HepG2 (cell line): Measurements from ENCODE around the gene TMEM267. TPM values are rescaled to one million over a fixed set of nuclear protein-coding genes. Genes with fewer than 3 reads are reported as not detected.

ENCODE experiments used
- ATAD3A ChIP-seq: sonication (generic); formaldehyde crosslinking; IDR thresholded peaks from 2 replicates; pipeline ENCODE4 v1.4.0; 2020; ENCODE audit warnings: missing genetic modification reagents
- CAMTA2 ChIP-seq: sonication (generic); formaldehyde crosslinking; IDR thresholded peaks from 2 replicates; pipeline ENCODE4 v1.4.0; 2020; ENCODE audit warnings: mild to moderate bottlenecking, missing genetic modification reagents, borderline replicate concordance
- DMAP1 ChIP-seq: IDR thresholded peaks from 2 replicates; pipeline ENCODE4 v1.6.1; 2016
- FOXO1 ChIP-seq: sonication (generic); formaldehyde crosslinking; IDR thresholded peaks from 2 replicates; pipeline ENCODE4 v1.4.0; 2020; ENCODE audit warnings: missing genetic modification reagents
- KAT7 ChIP-seq: IDR thresholded peaks from 2 replicates; pipeline ENCODE4 v1.6.1; 2018; ENCODE audit warnings: borderline replicate concordance, missing compliant biosample characterization
- KAT8 ChIP-seq: IDR thresholded peaks from 2 replicates; pipeline ENCODE4 v1.6.1; 2016; ENCODE audit warnings: missing genetic modification reagents, missing compliant biosample characterization
- NFKB2 ChIP-seq: sonication (generic); formaldehyde crosslinking; IDR thresholded peaks from 2 replicates; pipeline ENCODE4 v1.4.0; 2020; ENCODE audit warnings: missing genetic modification reagents, borderline replicate concordance
- SP5 ChIP-seq: IDR thresholded peaks from 2 replicates; pipeline ENCODE4 v1.6.1; 2016; ENCODE audit warnings: low read depth, borderline replicate concordance
- THAP11 ChIP-seq: IDR thresholded peaks from 2 replicates; pipeline ENCODE4 v1.6.1; 2016; ENCODE audit warnings: missing biosample characterization, missing genetic modification reagents
- YY1 ChIP-seq: IDR thresholded peaks from 2 replicates; pipeline ENCODE4 v1.6.1; 2011; ENCODE audit warnings: low read length, low read depth, moderate library complexity, mild to moderate bottlenecking; ENCODE audit not compliant: insufficient read depth, insufficient replicate concordance
- ZNF276 ChIP-seq: sonication (generic); formaldehyde crosslinking; IDR thresholded peaks from 2 replicates; pipeline ENCODE4 v1.4.0; 2020; ENCODE audit warnings: mild to moderate bottlenecking, low read depth, missing genetic modification reagents
- ZNF317 ChIP-seq: sonication (generic); formaldehyde crosslinking; IDR thresholded peaks from 2 replicates; pipeline ENCODE4 v1.5.0; 2020; ENCODE audit warnings: mild to moderate bottlenecking, missing genetic modification reagents
- ZNF441 ChIP-seq: sonication (generic); formaldehyde crosslinking; IDR thresholded peaks from 2 replicates; pipeline ENCODE4 v1.7.0; 2021; ENCODE audit warnings: missing genetic modification reagents, borderline replicate concordance
- ZNF605 ChIP-seq: sonication (generic); formaldehyde crosslinking; IDR thresholded peaks from 2 replicates; pipeline ENCODE4 v1.8.0; 2022; ENCODE audit warnings: mild to moderate bottlenecking, missing genetic modification reagents
- ZNF607 ChIP-seq: sonication (generic); formaldehyde crosslinking; IDR thresholded peaks from 2 replicates; pipeline ENCODE4 v1.5.1; 2020; ENCODE audit warnings: missing genetic modification reagents, mild to moderate bottlenecking, borderline replicate concordance
- ZNF644 ChIP-seq: IDR thresholded peaks from 2 replicates; pipeline ENCODE4 v1.6.1; 2016; ENCODE audit warnings: low read depth
- polyA plus RNA-seq, 8 experiments: library from polyadenylated mRNA; depleted of rRNA in 3 of 8; stranded (reverse) in 7 of 8; unstranded in 1 of 8; fragments of >200 nt; fragmentation: Illumina TruSeq in 4 of 8; extraction: Trizol in 4 of 8; gene quantifications; 2 replicates each; pipeline versions ENCODE4 v1.2.1 to v1.2.3, GENCODE V29; 2011 to 2016; ENCODE audit warnings: low read depth in 4 of 8, missing spikeins in 1 of 8, mixed read lengths in 1 of 8; ENCODE audit not compliant: insufficient read depth in 1 of 8
- total RNA-seq, 5 experiments: library from RNA; depleted of rRNA; stranded (reverse); fragments of >200 nt; fragmentation: Illumina TruSeq; extraction: Trizol; gene quantifications; 2 replicates each; pipeline ENCODE4 v1.2.3, GENCODE V29; 2016; ENCODE audit warnings: low read depth in 1 of 5
- TF ChIP-seq, protein P1 (sequence below): sonication (generic); formaldehyde crosslinking; IDR thresholded peaks from 2 replicates; pipeline ENCODE4 v1.8.0; 2022; ENCODE audit warnings: mild to moderate bottlenecking, missing genetic modification reagents; ENCODE audit not compliant: insufficient replicate concordance
- TF ChIP-seq, protein P2 (sequence below), 2 experiments: fragments of 450-650 bp in 1 of 2; sonication (generic) in 1 of 2; formaldehyde crosslinking; IDR thresholded peaks; 2 replicates each; pipeline versions ENCODE4 v1.5.0 to v1.8.0; 2020 to 2022; ENCODE audit warnings: mild to moderate bottlenecking in 1 of 2, missing genetic modification reagents in 1 of 2
- TF ChIP-seq, protein P3 (sequence below), 2 experiments: sonication (generic) in 1 of 2; formaldehyde crosslinking in 1 of 2; IDR thresholded peaks; 2 replicates each; pipeline versions ENCODE4 v1.4.0 to v1.6.1; 2018 to 2020; ENCODE audit warnings: missing genetic modification reagents in 2 of 2, borderline replicate concordance in 1 of 2, low read depth in 1 of 2, mild to moderate bottlenecking in 1 of 2, missing biosample characterization in 1 of 2
- TF ChIP-seq, protein P4 (sequence below): sonication (generic); formaldehyde crosslinking; IDR thresholded peaks from 2 replicates; pipeline ENCODE4 v1.4.0; 2020; ENCODE audit warnings: missing genetic modification reagents, borderline replicate concordance

Gene TMEM267
- total and polyA plus RNA-seq, 2 of the 13 experiments (the other 11 are each of a cell fraction or from before 2014, with no cell fraction given) = 8.9 to 12.6 TPM

DNA sequence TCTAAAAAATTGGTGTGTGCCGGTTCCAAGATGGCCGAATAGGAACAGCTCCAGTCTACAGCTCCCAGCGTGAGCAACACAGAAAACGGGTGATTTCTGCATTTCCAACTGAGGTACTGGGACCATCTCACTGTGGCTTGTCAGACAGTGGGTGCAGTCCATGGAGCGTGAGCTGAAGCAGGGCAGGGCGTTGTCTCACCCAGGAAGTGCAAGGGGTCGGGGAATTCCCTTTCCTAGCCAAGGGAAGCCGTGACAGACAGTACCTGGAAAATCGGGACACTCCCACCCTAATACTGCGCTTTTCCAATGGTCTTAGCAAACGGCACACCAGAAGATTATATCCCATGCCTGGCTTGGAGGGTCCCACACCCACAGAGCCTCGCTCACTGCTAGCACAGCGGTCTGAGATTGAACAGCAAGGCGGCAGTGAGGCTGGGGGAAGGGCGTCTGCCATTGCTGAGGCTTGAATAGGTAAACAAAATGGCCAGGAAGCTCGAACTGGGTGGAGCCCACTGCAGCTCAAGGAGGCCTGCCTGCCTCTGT is 81.1 kb downstream of the TMEM267 start (continued):
- TF ChIP-seq, protein P1, sequence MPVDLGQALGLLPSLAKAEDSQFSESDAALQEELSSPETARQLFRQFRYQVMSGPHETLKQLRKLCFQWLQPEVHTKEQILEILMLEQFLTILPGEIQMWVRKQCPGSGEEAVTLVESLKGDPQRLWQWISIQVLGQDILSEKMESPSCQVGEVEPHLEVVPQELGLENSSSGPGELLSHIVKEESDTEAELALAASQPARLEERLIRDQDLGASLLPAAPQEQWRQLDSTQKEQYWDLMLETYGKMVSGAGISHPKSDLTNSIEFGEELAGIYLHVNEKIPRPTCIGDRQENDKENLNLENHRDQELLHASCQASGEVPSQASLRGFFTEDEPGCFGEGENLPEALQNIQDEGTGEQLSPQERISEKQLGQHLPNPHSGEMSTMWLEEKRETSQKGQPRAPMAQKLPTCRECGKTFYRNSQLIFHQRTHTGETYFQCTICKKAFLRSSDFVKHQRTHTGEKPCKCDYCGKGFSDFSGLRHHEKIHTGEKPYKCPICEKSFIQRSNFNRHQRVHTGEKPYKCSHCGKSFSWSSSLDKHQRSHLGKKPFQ (CRISPR knock-in tag) = peak; percentile 39
- peak; percentile 80 for TF ChIP-seq YY1
- peak; percentile 30; the same call in 1 of the 2 replicates for TF ChIP-seq ZNF317 (CRISPR knock-in tag)
- peak; percentile 57; the same call in 1 of the 2 replicates for TF ChIP-seq ZNF644 (CRISPR knock-in tag)
- TF ChIP-seq, protein P2, sequence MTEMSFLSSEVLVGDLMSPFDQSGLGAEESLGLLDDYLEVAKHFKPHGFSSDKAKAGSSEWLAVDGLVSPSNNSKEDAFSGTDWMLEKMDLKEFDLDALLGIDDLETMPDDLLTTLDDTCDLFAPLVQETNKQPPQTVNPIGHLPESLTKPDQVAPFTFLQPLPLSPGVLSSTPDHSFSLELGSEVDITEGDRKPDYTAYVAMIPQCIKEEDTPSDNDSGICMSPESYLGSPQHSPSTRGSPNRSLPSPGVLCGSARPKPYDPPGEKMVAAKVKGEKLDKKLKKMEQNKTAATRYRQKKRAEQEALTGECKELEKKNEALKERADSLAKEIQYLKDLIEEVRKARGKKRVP (CRISPR knock-in tag; IDR thresholded peaks at IDR 0.05) = peak in 1 of 2 experiments; percentile 49; a peak in 1 of 4 replicates
- TF ChIP-seq ATAD3A = 0 out of 2 replicates have a peak, but pooled peaks have one; percentile 22
- TF ChIP-seq NFKB2 = peak; percentile 36; the same call in 1 of the 2 replicates
- peak; percentile 64; the same call in 1 of the 2 replicates for TF ChIP-seq ZNF441 (CRISPR knock-in tag)
- TF ChIP-seq DMAP1 (CRISPR knock-in tag) = peak; percentile 58
- TF ChIP-seq, protein P3, sequence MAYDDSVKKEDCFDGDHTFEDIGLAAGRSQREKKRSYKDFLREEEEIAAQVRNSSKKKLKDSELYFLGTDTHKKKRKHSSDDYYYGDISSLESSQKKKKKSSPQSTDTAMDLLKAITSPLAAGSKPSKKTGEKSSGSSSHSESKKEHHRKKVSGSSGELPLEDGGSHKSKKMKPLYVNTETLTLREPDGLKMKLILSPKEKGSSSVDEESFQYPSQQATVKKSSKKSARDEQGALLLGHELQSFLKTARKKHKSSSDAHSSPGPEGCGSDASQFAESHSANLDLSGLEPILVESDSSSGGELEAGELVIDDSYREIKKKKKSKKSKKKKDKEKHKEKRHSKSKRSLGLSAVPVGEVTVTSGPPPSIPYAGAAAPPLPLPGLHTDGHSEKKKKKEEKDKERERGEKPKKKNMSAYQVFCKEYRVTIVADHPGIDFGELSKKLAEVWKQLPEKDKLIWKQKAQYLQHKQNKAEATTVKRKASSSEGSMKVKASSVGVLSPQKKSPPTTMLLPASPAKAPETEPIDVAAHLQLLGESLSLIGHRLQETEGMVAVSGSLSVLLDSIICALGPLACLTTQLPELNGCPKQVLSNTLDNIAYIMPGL (CRISPR knock-in tag; IDR thresholded peaks at IDR 0.05; ENCODE audit: borderline replicate concordance in 1 of 2, low read depth in 1 of 2) = peak in 1 of 2 experiments; percentile 60; a peak in 1 of 4 replicates
- peak; percentile 32 for TF ChIP-seq FOXO1
- TF ChIP-seq ZNF607 (CRISPR knock-in tag) = 0 out of 2 replicates have a peak, but pooled peaks have one; percentile 29
- peak; percentile 29; the same call in 1 of the 2 replicates for TF ChIP-seq SP5 (CRISPR knock-in tag)
- TF ChIP-seq CAMTA2 (CRISPR knock-in tag) = 0 out of 2 replicates have a peak, but pooled peaks have one; percentile 24
- TF ChIP-seq KAT8 (CRISPR knock-in tag) = peak; percentile 46; the same call in 1 of the 2 replicates
- TF ChIP-seq THAP11 (CRISPR knock-in tag) = peak; percentile 36; the same call in 1 of the 2 replicates
- peak; percentile 76 for TF ChIP-seq ZNF605 (CRISPR knock-in tag)
- TF ChIP-seq ZNF276 (CRISPR knock-in tag) = 0 out of 2 replicates have a peak, but pooled peaks have one; percentile 33
- 0 out of 2 replicates have a peak, but pooled peaks have one; percentile 57 for TF ChIP-seq KAT7 (CRISPR knock-in tag)
- TF ChIP-seq, protein P4, sequence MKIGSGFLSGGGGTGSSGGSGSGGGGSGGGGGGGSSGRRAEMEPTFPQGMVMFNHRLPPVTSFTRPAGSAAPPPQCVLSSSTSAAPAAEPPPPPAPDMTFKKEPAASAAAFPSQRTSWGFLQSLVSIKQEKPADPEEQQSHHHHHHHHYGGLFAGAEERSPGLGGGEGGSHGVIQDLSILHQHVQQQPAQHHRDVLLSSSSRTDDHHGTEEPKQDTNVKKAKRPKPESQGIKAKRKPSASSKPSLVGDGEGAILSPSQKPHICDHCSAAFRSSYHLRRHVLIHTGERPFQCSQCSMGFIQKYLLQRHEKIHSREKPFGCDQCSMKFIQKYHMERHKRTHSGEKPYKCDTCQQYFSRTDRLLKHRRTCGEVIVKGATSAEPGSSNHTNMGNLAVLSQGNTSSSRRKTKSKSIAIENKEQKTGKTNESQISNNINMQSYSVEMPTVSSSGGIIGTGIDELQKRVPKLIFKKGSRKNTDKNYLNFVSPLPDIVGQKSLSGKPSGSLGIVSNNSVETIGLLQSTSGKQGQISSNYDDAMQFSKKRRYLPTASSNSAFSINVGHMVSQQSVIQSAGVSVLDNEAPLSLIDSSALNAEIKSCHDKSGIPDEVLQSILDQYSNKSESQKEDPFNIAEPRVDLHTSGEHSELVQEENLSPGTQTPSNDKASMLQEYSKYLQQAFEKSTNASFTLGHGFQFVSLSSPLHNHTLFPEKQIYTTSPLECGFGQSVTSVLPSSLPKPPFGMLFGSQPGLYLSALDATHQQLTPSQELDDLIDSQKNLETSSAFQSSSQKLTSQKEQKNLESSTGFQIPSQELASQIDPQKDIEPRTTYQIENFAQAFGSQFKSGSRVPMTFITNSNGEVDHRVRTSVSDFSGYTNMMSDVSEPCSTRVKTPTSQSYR = peak; percentile 87
